Measurements from ENCODE around the gene MYRFL.
"Not testable (repeated sequence)": the region's sequence is repeated elsewhere in the genome, so short reads cannot be mapped to it uniquely, and the experiment has no call there.

MYRFL gene

DNA sequence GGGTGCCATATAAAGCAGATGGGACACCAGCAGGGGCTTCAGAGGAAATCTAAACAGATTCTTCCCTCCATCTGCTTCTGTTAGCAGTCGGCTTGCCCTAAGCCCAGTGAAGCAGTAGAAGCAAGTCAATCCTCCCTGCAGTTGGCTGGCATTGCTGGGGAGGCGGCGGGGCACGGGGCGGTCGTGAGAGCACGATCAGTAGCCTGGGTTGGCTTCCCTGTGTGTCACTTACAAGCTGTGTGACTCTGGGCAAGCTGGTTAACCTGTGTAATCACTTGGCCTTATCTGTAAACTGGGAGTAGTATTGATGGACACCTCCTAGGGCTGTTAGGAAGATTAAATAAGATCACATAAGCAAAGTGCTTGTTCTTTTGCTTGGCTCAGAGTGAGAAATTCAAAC, 19.4 kb downstream of the MYRFL start:
- no peak for DNase-seq

DNA sequence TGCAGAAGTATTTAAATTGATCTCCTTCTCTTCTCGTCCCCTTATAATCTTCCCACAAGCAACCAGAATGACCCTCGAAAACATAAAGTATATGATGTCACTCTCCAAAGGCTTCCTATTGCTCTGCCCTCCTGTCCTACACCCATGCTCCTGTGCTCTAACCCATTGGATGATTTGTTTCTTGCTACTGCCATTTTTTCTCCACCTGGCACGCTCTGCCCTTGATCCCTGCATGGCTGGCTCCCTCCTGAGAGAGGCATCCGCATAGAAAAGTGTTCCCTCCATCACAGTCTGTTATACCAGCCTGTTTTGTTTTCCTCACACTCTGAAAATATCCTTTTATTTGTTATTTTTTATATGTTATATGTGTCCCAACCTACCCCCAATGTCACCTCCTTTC, 19.8 kb downstream of the MYRFL start:
- DNase-seq: no peak

DNA sequence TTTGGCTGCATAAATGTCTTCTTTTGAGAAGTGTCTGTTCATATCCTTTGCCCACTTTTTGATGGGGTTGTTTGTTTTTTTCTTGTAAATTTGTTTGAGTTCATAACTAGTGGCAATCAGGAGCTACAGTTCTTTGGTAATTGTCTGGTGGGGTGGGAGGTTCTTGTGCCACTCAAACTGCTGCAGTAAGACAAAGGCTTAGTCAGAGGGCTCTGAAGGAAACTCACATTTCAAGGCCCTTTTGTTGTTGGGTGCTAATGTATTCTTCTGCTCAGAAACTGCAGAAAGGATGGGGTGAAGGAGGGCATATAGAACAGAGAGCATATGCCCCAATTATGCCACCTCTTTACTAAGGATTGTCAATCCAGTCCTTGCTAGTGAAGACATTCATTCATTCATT, 21.9 kb downstream of the MYRFL start:
- DNase-seq: no peak

DNA sequence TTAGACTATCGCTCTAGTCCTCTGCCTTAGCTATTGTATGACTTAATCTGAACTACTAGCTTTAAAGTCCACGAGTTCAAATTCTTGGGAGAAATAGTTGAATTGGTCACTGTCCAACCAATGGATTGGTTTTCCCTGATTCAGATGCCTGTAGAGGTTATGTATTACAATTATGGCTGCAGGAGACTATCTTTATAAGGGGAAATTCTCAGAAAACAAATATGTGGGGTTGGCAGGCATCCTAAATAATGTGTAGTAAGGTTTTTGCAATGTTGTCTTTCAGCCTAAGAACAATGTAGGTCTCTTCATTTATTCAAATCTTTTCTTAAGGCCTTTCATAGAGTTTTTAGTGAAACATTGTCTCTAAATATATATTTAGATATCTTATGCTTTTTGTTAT, 26.9 kb downstream of the MYRFL start:
- DNase-seq: no peak

DNA sequence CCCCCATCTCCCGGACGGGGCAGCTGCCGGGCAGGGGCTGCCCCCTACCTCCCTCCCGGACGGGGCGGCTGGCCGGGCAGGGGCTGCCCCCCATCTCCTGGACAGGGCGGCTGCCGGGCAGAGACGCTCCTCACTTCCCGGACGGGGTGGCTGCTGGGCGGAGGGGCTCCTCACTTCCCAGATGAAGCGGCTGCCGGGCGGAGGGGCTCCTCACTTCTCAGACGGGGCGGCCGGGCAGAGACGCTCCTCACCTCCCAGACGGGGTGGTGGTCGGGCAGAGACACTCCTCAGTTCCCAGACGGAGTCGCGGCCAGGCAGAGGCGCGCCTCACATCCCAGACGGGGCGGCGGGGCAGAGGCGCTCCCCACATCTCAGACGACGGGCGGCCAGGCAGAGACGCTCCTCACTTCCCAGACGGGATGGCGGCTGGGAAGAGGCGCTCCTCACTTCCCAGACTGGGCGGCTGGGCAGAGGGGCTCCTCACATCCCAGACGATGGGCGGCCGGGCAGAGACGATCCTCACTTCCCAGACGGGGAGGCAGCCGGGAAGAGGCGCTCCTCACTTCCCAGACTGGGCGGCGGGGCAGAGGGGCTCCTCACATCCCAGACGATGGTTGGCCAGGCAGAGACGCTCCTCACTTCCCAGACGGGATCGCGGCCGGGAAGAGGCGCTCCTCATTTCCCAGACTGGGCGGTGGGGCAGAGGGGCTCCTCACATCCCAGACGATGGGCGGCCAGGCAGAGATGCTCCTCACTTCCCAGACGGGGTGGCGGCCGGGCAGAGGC, 28.3 kb downstream of the MYRFL start:
- not testable (repeated sequence) for DNase-seq

DNA sequence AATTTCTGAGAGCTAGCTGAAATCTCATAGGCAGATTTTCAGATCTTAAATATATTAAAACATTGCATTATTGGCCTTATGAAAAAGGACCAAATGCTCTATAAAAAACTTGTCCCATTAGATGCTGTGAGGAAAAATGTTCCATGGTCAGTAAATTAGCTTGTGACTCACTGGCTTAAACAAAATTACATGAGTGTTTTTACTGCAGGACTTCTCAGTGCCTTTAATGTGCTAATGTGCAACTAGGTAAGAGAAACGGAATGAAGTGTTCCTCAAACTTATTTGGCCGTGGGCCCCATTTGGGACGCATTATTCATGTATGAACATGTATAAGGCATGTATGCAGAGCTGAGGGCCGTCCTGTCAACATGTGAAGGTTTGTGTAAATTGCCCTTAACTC, 41.7 kb downstream of the MYRFL start:
- no peak for DNase-seq

DNA sequence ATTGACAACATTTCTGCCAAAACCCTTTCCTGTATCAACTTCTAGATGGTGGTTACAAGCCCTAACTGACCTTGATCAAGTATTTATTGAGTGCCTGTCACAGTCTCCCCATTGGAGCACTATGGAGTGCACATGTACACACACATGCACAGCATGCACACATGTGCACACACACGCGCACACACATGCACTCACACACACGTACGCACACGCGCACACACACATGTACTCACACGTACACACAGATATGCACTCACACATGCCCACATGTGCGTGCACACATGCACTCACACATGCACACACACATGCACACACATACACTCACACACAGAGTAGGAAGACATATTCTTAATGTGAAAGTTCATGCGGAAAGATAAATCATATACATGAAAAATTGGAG, 43.7 kb downstream of the MYRFL start:
- DNase-seq: no peak

DNA sequence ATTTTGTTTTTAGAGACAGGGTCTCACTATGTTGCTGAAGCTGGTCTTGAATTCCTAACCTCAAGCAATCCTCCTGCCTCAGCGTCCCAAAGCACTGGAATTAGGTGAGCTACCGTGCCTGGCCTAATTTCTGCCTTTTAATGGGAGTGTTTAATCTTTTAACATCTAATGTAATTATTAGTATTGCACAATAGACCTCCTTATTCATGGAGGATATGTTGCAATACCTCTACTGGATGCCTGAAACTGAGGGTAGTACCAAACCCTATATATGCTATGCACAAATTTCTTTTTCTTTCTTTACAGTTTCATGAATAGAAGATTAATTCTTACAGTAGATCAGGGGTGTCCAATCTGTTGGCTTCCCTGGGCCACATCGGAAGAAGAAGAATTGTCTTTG, 47.8 kb downstream of the MYRFL start:
- DNase-seq: no peak

DNA sequence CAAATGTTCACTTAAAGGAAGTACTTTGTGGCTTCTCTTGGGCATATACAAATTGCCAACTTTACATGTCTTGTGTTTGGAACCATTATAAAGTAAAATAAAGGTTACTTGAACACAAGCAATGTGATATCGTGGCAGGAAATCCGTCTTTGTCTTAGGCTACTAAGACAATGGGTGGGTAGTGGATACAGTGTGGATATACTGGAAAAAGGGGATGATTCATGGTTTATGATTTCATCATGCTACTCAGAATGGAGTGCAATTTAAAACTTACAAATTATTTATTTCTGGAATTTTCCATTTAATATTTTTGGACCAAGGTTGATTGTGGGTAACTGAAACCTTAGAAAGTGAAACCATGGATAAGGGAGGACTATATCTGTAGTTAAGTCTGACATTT, 48.4 kb downstream of the MYRFL start:
- DNase-seq: no peak

DNA sequence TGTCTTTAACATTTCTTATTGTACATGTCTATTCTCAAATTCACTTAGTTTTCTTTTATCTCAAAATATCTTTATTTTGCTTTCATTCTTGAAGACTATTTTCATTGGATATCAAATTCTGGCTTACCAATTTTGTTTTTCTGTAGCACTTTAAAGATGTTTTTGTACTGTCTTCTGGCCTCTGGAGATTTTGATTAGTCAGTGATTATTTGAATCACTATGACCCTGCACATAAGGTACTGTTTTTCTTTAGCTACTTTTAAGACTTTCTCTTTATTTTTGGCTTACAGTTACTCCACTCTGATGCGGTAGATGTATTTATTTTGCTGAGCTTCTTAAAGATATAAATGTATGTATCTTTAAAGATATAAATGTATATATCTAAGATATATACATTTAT, 49.6 kb downstream of the MYRFL start:
- no peak for DNase-seq

DNA sequence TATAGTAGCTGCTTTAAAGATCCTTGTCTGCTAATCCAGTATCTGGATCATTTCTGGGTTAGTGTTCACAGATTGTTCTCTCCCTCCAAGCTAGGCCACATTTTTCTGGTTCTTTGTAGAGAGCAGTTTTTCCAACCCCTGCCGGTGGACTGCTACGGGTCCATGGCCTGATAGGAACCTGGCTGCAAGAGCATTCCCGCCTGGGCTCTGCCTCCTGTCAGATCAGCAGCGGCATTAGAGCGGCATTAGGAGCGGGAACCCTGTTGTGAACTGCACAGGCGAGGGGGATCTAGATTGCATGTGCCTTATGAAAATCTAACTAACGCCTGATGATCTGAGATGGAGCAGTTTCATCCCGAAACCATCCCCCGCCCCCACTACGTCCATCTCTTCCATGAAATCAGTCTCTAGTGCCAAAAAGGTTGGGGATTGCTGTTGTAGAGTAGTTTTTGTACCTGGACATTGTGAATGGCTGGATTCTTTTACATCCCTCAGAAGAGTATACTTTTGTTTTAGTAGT, 50.4 kb downstream of the MYRFL start:
- DNase-seq: no peak

DNA sequence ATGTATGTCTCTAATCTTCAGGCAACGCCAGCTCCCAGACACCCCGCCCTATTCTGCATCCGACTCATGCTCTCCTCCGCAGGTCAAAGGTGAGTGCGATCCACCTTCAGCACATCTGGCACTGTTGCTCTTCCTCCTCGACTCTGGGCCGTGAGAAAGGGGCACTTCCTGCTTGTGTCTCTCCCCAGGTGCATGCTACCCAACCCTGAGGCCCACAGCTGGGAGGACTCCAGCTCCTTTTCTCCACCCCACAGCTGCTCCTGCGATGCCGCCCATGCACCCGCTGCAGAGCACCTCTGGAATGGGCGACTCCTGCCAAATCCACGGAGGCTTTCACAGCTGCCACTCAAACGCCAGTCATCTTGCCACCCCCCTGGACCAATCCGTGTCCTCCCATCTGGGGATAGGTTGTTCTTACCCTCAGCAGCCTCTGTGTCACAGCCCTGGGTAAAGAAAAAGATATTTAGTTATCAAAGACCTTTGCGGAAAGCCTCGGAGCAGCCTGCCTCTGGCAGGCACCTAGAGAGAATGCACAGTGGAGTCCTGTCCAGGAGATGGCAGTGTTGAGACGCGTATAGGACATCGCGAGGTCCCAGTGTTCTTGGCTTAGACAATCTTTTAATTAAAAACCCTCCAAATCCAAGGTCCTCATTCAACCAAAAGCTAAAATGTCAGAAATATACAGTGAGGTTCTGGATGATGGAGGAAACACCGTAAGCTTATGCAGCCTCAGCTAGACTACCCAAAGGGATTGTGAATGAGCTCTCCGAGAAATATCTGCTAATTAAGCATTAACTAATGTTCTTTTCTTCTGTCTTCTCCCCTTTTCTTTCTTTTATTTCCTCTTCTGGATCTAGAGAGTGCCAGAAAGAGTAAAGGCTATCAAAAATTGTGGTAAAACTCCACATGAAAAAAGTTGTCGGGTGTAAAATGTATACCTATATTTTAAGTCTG, 54.3 kb downstream of the MYRFL start:
- DNase-seq: peak; percentile 69

DNA sequence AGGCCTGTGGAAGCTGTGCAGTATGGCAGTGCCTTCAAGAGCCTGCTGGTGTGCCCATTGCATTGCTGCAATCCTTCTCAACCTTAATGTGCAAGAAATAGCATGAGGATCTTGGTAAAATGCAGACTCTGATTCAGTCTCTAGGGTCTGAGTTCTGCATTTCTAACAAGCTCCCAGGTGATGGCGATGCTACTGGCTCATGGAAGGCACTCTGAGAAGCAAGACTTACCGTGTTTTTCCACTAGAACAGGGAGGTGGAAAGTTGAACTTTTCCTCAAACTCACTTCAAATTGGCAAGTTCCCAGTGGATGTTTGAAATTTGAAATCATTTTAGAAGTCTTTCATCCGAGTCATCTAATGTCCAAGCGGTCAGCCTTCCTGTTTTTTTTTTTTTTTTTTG, 55.5 kb downstream of the MYRFL start:
- no peak for DNase-seq

DNA sequence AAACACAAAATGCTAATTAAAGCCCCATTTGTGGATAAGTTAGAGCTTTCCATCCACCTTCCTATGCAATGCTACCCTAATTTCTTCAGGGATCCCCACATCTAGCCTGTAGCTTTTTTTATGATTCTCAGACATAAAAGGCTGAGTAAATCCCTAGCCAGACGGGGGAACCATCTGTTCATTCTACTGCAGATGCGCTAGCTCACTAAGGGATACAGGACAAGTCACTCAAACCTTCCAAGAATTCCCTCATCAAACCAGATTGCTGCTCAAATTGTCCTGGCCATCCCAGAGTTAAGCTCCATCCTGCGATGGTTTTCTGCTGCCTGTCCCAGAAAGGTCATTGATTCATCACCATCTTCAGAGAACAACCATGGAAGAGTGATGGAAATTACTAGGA, 56.7 kb downstream of the MYRFL start:
- DNase-seq: no peak

DNA sequence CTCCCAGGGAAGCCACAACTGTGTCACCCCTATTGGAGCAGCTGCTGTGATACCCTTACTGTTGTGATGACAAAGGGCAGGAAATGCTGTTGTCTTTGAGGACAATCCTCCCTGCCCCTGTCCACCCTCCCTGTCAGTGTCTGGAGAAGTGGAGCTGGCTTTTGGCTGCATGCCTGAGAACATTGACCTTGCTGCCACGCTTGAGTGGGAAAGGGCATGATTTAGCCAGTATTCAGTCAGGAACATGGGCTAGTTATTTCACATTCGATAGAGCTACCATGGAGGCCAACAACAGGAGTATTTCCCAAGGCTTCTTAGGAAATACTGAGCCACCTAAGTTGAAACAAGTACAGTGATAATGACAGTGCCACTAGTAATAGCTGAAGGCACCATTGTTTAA, 59.4 kb downstream of the MYRFL start:
- DNase-seq: no peak

DNA sequence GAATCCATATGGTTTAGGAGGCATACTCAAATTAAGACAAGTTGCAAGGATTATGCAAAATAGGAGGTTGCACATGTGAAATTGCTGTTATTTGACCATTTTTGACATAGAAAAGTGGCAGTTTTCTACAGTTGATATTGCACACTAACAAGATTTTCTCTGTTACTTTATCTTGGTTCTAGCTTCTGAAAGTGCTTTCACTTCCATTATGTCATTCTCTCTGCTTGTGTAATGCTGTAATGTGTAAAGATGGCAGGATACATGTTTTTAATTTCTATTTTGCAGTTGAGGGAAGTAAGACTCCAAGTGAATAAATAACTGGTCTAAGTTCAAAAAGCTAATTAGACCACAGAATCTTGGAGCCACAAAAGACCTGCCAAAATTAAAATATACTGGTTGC, 60.6 kb downstream of the MYRFL start:
- DNase-seq: no peak

DNA sequence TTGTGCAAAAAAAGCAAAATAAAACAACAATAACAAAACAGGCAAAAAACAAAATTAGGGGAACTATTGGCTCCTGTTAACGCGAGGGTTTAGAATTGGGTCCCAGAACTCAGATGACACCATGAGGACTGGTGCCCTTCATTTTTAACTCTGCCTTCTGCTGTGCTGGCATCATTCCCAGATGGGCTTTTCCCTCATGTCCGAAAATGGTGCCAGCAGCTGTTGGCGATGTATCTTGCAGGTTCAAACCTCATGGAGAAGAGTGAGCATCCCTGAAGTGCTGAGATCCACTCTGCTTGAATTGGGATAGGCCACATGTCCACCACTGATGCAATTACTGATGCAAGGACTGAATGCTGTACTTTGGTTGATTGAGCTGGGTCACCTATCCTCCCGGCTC, 61.1 kb downstream of the MYRFL start:
- no peak for DNase-seq

DNA sequence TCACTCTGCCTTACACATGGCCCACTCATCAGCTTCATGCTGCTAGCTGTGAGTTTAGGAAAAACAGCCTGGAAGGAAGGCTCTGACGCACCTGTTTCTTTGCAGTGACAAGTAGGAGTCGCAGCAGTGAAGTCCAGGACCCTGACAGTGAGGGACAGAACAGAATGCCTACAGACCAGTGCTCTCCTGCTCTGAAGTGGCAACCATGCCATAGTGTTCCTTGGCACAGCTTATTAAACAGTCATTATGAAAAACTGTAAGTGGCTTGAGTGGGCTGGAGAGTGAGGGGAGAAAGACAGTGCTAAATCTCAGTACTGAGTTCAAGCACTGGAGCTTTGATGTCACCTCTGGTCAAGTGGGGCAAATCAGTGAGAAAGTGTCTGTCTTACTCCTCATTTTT, 61.7 kb downstream of the MYRFL start:
- DNase-seq: no peak

DNA sequence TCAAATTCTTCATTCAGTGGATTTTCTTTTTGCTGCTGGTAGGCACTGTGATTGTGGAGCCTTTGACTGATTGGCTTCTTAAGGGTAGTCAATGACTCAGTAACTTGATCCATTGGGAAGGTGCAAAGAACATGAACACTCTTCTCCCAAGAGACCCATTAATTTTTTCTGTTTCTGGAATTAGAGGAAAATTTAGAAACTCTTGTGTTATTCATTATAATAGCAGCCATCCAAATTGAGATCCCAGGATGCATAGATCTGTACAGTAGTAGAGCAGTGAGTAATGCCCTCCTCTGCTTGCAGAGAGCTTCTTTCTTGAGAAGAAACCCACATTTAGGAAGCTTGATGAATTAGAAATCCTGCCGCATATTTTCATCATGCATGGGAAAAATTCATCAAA, 63.9 kb downstream of the MYRFL start:
- no peak for DNase-seq

DNA sequence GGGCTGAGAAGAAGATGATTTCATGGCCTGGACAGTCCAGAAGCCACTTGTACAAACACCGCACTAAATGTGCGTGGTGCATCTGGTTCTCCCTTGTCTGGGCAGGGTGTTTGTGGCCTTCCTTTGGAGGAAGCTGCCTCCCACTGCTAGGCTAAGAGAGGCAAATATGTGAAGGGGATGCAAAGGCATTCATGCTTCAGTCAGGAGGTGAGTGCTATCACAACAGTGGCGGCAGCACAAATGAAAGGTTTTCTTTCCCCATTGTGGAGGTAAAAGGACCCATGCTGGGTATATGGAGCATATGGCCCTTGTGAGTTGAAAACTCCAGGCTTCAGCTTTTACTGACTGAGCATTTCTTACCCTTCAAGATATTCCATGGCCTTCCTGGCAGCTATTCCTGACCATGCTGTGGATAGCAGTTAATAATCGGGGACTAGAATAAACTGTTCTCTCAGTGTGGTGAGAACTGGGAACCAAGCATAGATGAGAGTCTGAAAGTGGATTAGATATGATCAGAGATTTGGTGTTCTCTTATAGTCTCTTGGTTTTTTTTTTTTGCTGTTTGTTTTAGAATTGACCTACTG, 69.9 kb downstream of the MYRFL start:
- no peak for DNase-seq

DNA sequence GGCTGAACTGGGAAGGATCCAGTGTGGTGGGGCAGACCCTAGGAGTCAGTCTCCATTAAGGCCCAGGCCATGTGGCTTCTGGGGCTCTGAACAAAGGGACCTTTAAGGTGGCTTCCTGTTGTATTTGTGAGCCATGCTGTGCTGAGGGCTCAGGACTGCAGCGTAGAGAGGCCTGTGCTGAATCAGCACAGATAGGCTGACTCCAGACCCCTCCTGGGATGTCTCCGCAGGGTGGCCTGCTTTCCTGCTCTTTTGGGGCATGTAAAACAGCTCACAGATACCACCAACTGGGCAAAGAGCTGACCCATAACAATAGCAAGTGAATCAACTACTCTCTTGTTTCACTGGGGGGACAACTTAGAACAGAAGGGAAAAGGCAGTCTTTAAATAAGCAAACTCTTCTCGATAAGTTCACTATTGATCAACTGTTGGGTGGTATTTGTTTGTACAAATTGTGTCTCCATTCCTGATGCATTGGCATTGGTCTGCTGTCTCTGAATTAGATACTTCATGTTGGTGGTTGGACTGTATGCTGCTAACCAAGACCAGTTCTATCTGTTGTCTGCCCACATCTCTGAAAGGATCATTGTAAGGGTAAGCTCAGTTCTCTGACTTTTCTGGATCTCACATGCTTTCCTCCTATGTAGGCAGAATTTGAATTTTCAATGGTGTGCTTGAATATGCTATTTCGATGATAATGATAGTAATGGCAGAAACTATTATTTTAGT, 71.8 kb downstream of the MYRFL start:
- no peak for DNase-seq

DNA sequence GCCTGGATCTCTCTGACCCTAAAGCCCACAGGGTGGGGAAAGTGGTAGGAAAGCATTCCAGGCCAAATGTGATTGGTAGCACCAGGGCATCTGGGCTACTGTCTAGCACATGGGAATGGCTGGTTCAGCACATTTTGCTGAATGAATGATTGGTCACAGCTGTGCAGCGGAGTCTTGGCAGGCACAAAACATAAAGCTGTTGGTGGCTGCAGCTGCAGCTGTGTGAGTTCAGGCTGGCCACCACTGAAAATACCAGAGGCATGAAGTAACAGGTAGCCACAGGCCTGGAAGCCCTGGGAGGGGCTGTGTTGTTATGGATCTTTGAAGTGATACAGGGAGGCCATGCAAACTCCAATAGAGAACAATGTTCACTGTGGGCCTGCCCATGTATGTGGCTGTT, 72.7 kb downstream of the MYRFL start:
- no peak for DNase-seq

DNA sequence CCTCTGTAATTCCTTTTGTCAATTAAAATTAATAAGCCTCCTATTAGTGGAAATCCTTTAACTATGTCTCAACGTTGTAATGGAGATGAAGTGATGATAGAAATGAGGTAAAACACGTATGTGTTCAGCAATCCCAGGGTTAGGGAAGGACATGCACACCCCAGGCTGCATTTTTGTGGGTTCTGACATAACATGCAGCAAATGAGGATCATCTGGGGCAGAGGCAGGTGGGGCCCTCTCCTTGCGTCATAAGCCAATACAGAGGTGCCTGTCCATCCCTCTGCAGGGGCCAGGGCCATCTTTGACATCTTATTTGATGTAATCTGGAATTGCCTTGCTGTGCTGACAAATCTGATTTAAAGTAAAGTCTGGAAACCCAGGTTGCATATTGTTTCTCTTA, 73.2 kb downstream of the MYRFL start:
- no peak for DNase-seq
